ENCODE data around the gene DUSP15.
"Not testable (repeated sequence)": the region's sequence is repeated elsewhere in the genome, so short reads cannot be mapped to it uniquely, and the experiment has no call there.

Gene DUSP15

GRCh38 chr20:31869942-31870725, at the start of gene DUSP15, which contains the start of gene TTLL9:
Gene DUSP15, minus strand, starts transcription at chr20:31870527. Its CDS starts 190 bp downstream, at chr20:31870337.
Gene TTLL9, plus strand, starts transcription at chr20:31870634. Its CDS starts 493 bp downstream, at chr20:31871127.
- peak; percentile 39 for DNase-seq

GRCh38 chr20:31919410-31920155, 49.3 kb upstream of the DUSP15 start:
- DNase-seq: peak; percentile 5

GRCh38 chr20:31918466-31919105, 48.3 kb upstream of the DUSP15 start:
- DNase-seq: no peak

DNA sequence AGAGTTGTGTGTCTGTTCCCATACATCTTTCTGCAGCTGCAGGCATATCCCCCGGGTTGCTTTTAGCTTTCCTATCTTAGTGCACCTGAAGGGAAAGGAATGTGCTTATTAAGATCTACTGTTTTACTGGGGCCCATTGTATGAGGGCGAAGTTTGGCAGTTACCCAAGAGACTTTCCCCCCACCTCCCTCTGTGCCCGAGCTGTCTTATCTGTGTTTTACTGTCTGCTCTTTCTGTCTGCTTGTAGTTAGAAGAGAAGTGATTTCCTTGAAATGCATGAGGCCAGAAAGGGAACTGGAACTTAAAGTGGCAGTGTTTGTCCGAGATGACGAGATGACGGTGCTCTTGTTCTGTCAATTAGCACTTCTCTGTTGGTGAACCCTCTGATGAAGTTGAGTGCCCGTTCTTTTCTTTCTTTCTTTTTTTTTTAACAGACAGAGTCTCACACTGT, 47.7 kb upstream of the DUSP15 start:
- DNase-seq: not testable (repeated sequence)

DNA sequence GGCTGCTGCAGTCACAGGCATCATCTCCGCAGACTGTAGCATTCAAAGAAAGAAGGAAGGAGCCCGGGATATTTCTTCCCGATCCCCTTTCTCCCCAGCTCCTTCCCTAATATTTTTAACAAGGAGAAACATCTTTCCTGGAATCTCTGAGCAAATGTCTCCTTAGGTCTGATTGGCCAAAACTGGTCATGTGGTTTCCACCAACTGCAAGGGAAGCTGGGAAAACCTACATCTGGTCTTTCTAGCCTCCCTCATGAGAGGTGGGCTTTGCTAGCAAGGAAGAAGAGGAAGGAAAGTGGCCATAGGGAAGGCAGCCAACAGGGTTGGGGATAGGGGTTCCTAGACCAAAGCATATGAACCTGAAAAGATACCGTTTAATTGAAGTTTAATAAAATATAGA, 46.4 kb upstream of the DUSP15 start:
- DNase-seq: no peak

GRCh38 chr20:31915491-31916280, 45.4 kb upstream of the DUSP15 start:
- no peak for DNase-seq

- no peak for DNase-seq
These were observed 43.8 kb upstream of the DUSP15 start for GRCh38 chr20:31914170-31914569.

DNA sequence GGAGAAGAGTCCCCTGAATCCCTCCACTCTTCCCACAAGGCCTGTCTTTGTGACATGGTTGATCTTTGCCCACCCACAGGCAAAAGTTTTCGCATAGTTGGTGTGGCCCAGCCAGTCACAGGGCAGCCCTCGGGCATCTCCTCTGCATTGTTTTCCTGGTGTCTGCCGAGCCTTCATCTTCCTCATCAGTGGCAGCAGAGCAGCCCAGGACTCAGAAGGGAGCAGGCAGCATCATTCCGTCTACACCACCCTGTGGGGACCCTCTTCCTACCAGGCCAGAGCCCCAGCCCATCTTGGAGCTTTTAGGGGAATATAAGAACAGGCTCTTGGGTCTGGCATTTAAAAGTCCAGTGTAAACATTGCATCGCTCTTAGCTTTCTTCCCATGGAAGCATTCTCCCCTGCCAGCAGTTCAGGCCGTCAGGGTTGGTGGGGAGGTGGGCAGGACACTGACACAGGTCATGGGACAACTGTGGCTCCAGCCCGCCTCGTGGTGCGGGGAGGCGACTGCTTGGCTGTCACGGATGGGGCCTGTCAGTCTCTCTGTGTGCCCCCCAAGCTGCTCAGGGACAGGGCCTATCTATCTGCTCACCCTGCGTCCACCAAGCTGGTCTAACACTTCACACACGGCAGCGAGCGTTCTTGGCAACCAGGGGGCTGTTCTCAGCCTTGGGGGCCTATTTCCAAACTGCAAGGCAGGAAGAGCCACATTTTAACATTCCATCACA, 43.3 kb upstream of the DUSP15 start:
- DNase-seq: no peak

DNA sequence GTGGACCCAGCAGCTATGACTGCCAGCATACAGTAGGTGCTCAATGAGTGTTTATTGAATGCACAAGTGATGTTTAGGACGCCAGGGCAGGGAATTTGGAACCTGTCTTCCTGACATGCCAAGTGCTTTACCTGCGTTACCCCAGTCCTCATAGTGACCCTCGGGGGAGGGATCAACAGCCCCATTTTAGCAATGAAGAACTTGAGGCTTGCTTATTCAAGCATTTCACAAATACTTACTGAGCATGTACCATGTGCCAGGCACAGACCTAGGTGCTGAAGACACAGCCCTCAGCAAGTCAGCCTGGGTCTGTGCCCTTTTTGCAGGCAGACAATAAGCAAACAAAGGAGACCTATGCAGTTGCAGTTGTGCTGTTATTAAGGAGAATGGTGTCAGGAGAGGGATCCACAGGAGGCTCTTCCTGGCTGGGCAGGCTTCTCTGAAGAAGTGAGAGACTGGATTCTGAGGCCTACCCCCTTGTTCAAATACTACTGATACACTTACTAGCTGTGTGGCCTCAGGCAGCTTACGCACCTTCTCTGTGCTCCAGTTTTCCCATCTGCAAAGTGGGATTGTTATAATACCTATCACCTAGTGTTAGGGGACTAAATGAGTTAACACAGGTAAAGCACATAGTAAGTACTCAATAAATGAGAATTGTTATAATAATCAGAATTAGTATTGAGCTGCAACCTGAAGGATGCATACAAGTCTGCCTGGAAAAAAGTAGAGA, 39.9 kb upstream of the DUSP15 start:
- DNase-seq: no peak

- DNase-seq: no peak
These were observed 39.1 kb upstream of the DUSP15 start for GRCh38 chr20:31909253-31910070.

- no peak for DNase-seq
These were observed 38.1 kb upstream of the DUSP15 start for GRCh38 chr20:31908424-31908823.

DNA sequence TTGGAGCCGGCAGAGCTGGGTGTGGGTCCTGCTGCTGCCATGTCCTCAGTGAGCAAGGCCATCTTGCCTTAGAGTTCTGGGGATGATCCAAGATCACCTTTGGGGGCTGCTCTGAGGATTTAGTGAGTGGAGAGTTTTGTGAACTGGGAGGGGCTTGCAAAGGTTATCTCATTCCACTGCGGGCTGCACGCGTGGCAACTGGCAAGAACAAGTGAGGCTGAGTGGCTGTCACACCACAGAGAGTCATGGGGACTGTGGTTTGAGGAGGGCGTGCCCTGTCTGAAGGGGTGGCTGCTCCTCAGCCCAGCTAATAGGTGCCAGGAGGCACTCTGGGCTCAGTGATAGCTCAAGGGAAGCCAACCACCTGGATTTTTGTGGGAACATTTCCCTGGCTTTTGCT, 37.7 kb upstream of the DUSP15 start:
- DNase-seq: no peak

- no peak for DNase-seq
These were observed 36.7 kb upstream of the DUSP15 start for GRCh38 chr20:31907046-31907445.

- no peak for DNase-seq
These were observed 35.7 kb upstream of the DUSP15 start for GRCh38 chr20:31906001-31906400.

GRCh38 chr20:31903627-31904386, 33.5 kb upstream of the DUSP15 start:
- no peak for DNase-seq

- no peak for DNase-seq
These were observed 31.3 kb upstream of the DUSP15 start for GRCh38 chr20:31901615-31902014.

GRCh38 chr20:31897541-31897940, 27.2 kb upstream of the DUSP15 start:
- no peak for DNase-seq

- DNase-seq: no peak
These were observed 25.7 kb upstream of the DUSP15 start for GRCh38 chr20:31896049-31896448.

- DNase-seq: peak; percentile 71
These were observed 24.8 kb upstream of the DUSP15 start for GRCh38 chr20:31894980-31895675.

All from NCI-H526 treated with DMSO at 0.1 percent for 48 hours (cell line).